ENCODE measurements around the gene LSM3. TPM values are rescaled to one million over a fixed set of nuclear protein-coding genes. Genes with fewer than 3 reads are reported as not detected.

LSM3 gene
- total and polyA plus RNA-seq, 9 donors, result 7.9 to 18.6 (median 10.8) TPM

- Histone ChIP-seq H3K4me1 (ENCODE audit: insufficient read depth) (peaks cover 3% of the 10 kb centered on the region), H3K27ac (no peak overlapping the region), H3K36me3 (no peaks in the 10 kb centered on the region), H3K4me3 (no peak overlapping the region), H3K9me3 (no peaks in the 10 kb centered on the region), H3K27me3 (no peaks in the 10 kb centered on the region)
- 89 to 95% (median 92%) methylated on average over 4 of the region's 4 CpGs for WGBS, 3 donors
- intact Hi-C loops (cut with DNase I), result no loop called here
- DNase-seq, result no peak
- TF ChIP-seq POLR2A (IDR thresholded peaks at IDR 0.05) (no peak), EP300 (IDR thresholded peaks at IDR 0.05) (no peak)
- TF ChIP-seq, protein P1, sequence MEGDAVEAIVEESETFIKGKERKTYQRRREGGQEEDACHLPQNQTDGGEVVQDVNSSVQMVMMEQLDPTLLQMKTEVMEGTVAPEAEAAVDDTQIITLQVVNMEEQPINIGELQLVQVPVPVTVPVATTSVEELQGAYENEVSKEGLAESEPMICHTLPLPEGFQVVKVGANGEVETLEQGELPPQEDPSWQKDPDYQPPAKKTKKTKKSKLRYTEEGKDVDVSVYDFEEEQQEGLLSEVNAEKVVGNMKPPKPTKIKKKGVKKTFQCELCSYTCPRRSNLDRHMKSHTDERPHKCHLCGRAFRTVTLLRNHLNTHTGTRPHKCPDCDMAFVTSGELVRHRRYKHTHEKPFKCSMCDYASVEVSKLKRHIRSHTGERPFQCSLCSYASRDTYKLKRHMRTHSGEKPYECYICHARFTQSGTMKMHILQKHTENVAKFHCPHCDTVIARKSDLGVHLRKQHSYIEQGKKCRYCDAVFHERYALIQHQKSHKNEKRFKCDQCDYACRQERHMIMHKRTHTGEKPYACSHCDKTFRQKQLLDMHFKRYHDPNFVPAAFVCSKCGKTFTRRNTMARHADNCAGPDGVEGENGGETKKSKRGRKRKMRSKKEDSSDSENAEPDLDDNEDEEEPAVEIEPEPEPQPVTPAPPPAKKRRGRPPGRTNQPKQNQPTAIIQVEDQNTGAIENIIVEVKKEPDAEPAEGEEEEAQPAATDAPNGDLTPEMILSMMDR (IDR thresholded peaks at IDR 0.05), result no peak
Measured at GRCh38 chr3:14194865-14195264, 16.2 kb downstream of the LSM3 start.

DNA sequence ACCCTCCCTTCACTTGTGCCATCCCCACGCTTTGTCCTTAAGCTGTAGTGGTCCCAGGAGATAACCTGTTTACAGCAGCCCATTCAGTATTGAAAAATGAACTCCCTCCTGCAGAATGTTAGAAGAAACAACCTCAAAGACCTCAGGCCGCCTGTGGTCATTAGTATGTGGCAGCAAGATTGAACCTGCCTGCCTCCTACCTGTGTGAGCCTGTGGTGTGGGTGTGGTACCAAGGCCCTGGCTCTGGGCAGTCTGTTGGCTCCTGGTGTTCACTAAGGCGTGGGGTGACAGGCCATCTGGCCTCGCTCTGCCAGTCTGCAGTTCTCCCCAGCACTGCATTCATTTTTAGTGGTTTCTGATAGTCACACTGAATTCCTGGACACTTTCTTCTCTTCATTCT is 21.0 kb downstream of the LSM3 start:
- no peak for DNase-seq
- no peaks in the 10 kb centered on the region for H3K36me3 ChIP-seq
- H3K27ac ChIP-seq, result no peak overlapping the region
- intact Hi-C loops (cut with DNase I), result loop anchor here (5.0 to 10.0 kb wide), 7 partner anchors 55 to 725 kb away; partner anchors contain the start of gene SLC6A6 (in 2 of the 4)
- TF ChIP-seq EP300 (IDR thresholded peaks at IDR 0.05), result no peak
- TF ChIP-seq, protein P1 (IDR thresholded peaks at IDR 0.05), result no peak
- no peak for TF ChIP-seq POLR2A (IDR thresholded peaks at IDR 0.05)
- WGBS, 3 donors, result 85 to 94% (median 91%) methylated on average over 4 of the region's 4 CpGs
- H3K9me3 ChIP-seq, result no peaks in the 10 kb centered on the region
- H3K4me3 ChIP-seq, result no peak overlapping the region
- H3K4me1 ChIP-seq (ENCODE audit: insufficient read depth), result peaks cover 15% of the 10 kb centered on the region
- no peaks in the 10 kb centered on the region for H3K27me3 ChIP-seq

DNA sequence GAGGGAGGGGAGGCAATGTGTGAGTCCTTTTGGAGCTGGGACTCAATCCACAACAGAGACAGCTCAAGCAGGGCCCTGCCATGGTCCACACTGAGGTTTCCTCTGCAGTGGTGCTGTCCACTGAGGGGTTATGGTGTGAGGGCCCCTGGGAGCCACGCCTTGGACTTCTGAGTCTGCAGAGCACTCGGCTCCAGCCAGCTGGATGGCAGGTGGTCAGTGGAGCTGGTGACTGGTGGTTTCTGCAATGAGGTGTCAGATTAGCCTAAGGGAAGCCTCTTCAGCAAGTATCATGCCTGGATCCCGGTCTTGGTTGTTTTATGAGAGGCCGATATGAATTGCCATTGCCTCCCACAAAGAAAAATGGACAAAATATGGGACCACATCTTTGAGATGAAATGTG is 21.7 kb downstream of the LSM3 start:
- DNase-seq, result no peak
- Histone ChIP-seq H3K4me3 (no peak overlapping the region), H3K36me3 (no peaks in the 10 kb centered on the region), H3K27me3 (no peaks in the 10 kb centered on the region), H3K9me3 (no peaks in the 10 kb centered on the region), H3K4me1 (ENCODE audit: insufficient read depth) (peaks cover 20% of the 10 kb centered on the region), H3K27ac (no peak overlapping the region)
- 58 to 78% (median 67%) methylated on average over 4 of the region's 4 CpGs for WGBS, 3 donors
- TF ChIP-seq, protein P1 (IDR thresholded peaks at IDR 0.05), result no peak
- TF ChIP-seq EP300 (IDR thresholded peaks at IDR 0.05) (no peak), POLR2A (IDR thresholded peaks at IDR 0.05) (no peak)
- intact Hi-C loops (cut with DNase I), result loop anchor here (5.0 to 10.0 kb wide), 7 partner anchors 55 to 725 kb away; partner anchors contain the start of gene SLC6A6 (in 2 of the 4)

DNA sequence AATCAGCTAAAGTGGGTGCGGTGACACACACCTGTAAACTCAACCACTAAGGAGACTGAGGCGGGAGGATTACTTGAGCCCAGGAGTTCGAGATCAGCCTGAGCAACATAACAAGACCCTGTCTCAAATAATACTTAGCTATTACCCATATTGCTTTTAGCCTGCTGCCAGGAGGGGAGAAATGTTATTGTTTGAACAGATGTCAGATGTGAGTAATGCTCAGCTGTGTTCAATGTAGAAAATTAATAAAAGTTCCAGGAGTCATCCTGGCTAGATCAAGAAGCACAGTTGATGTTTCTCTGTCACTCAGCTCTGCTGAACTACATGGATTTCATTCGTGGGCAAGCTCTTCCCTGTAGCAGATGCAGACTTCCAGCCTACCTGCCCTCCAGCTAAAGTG is 22.2 kb downstream of the LSM3 start:
- H3K9me3 ChIP-seq, result no peaks in the 10 kb centered on the region
- H3K27me3 ChIP-seq, result no peaks in the 10 kb centered on the region
- H3K36me3 ChIP-seq, result no peaks in the 10 kb centered on the region
- no peak overlapping the region for H3K4me3 ChIP-seq
- WGBS, 3 donors, result 74 to 86% (median 82%) methylated on average over 4 of the region's 4 CpGs
- no peak for TF ChIP-seq POLR2A (IDR thresholded peaks at IDR 0.05)
- TF ChIP-seq, protein P1 (IDR thresholded peaks at IDR 0.05), result no peak
- TF ChIP-seq EP300 (IDR thresholded peaks at IDR 0.05), result no peak
- H3K27ac ChIP-seq, result no peak overlapping the region
- no peak for DNase-seq
- intact Hi-C loops (cut with DNase I), result loop anchor here (5.0 to 10.0 kb wide), 7 partner anchors 54 to 724 kb away; partner anchors contain the start of gene SLC6A6 (in 2 of the 4)
- peaks cover 20% of the 10 kb centered on the region for H3K4me1 ChIP-seq (ENCODE audit: insufficient read depth)

Measured in ovary (tissue), 9 donors.